PC-3 (cell line): ENCODE measurements around the gene TOR1B. TPM values are rescaled to one million over a fixed set of nuclear protein-coding genes. Genes with fewer than 3 reads are reported as not detected.

Source experiments
- ATAC-seq: fragments of 200-7000 bp; cut with Tn5 transposase; 2 replicates; pipeline ENCODE4 v1.9.1; 2020; ENCODE audit warnings: mild to moderate bottlenecking, moderate library complexity
- BruUV-seq: library from RNA; stranded (reverse); fragments of 400-500 nt; replicated peaks from 2 replicates; lab custom pipeline; 2021; lab: Mats Ljungman, UMichigan
- CTCF ChIA-PET: fragments of 300-600 bp; sonication (Branson Sonifier 250); formaldehyde crosslinking; loops from one replicate; lab custom pipeline; 2022; ENCODE audit warnings: antibody characterized with exemption; lab: Charles Lee
- POLR2A ChIA-PET: fragments of 300-600 bp; sonication (Branson Sonifier 250); formaldehyde crosslinking; loops from one replicate; lab custom pipeline; 2022; ENCODE audit warnings: antibody characterized with exemption; ENCODE audit not compliant: unreplicated experiment; lab: Charles Lee
- DNase-seq: peaks from one replicate; pipeline ENCODE4 v3.0.0-alpha.2; 2015
- H2AFZ ChIP-seq: fragments of 300-600 bp; sonication (generic); 2 replicates; pipeline ENCODE4 v1.6.0; 2016; ENCODE audit warnings: antibody characterized with exemption, low read length
- H3F3A ChIP-seq: fragments of 300-600 bp; sonication (generic); one replicate; pipeline ENCODE4 v1.6.0; 2017; ENCODE audit warnings: antibody characterized with exemption, low read length, control low read depth, mild to moderate bottlenecking; ENCODE audit not compliant: unreplicated experiment
- H3K27ac ChIP-seq: fragments of 300-600 bp; sonication (generic); 2 replicates; pipeline ENCODE4 v1.5.1; 2016; ENCODE audit warnings: mild to moderate bottlenecking, low read length
- H3K27me3 ChIP-seq: fragments of 300-600 bp; sonication (generic); 2 replicates; pipeline ENCODE4 v1.6.1; 2016; ENCODE audit warnings: low read length, mixed read lengths
- H3K36me3 ChIP-seq: fragments of 300-600 bp; sonication (generic); 2 replicates; pipeline ENCODE4 v1.6.1; 2016; ENCODE audit warnings: low read depth, mixed run types, low read length, mixed read lengths
- H3K4me1 ChIP-seq: fragments of 300-600 bp; sonication (generic); 2 replicates; pipeline ENCODE4 v1.5.1; 2016; ENCODE audit warnings: low read length; ENCODE audit not compliant: insufficient read depth
- H3K4me2 ChIP-seq: fragments of 300-600 bp; sonication (generic); 2 replicates; pipeline ENCODE4 v1.6.0; 2016; ENCODE audit warnings: low read length
- H3K4me3 ChIP-seq: fragments of 300-600 bp; sonication (generic); 2 replicates; pipeline ENCODE4 v1.5.1; 2016; ENCODE audit warnings: mild to moderate bottlenecking, low read length, mixed read lengths
- H3K79me2 ChIP-seq: fragments of 300-600 bp; sonication (generic); 2 replicates; pipeline ENCODE4 v1.6.1; 2017; ENCODE audit warnings: low read length, mixed read lengths
- H3K9ac ChIP-seq: fragments of 300-600 bp; sonication (generic); 2 replicates; pipeline ENCODE4 v1.6.0; 2016; ENCODE audit warnings: mild to moderate bottlenecking, low read length
- H3K9me2 ChIP-seq: fragments of 300-600 bp; sonication (generic); replicated peaks from 2 replicates; pipeline ENCODE4 v1.6.1; 2016; ENCODE audit warnings: mixed run types, low read length, mixed read lengths
- H3K9me3 ChIP-seq: fragments of 300-600 bp; sonication (generic); 2 replicates; pipeline ENCODE4 v1.6.1; 2016; ENCODE audit warnings: low read length, mixed read lengths
- H4K20me1 ChIP-seq: fragments of 300-600 bp; sonication (generic); 2 replicates; pipeline ENCODE4 v1.6.1; 2016; ENCODE audit warnings: low read length, mixed read lengths
- CTCF ChIP-seq: fragments of 300-600 bp; sonication (generic); conservative IDR thresholded peaks from 2 replicates; pipeline ENCODE4 v1.5.1; 2017; ENCODE audit warnings: antibody characterized with exemption, low read depth, mild to moderate bottlenecking, low read length
- EZH2 ChIP-seq: fragments of 300-600 bp; sonication (generic); IDR thresholded peaks from one replicate; pipeline ENCODE4 v1.6.1; 2017; ENCODE audit warnings: antibody characterized with exemption, mild to moderate bottlenecking, low read length; ENCODE audit not compliant: unreplicated experiment
- EZH2phosphoT487 ChIP-seq: fragments of 300-600 bp; sonication (generic); IDR thresholded peaks from 2 replicates; pipeline ENCODE4 v1.6.1; 2018; ENCODE audit warnings: mild to moderate bottlenecking, antibody characterized with exemption, low read length, borderline replicate concordance
- intact Hi-C: fragments of 100-400 bp; cut with micrococcal nuclease; formaldehyde crosslinking; loops from 2 replicates; pipeline ENCODE4 v1.9.0; 2023
- total RNA-seq: library from RNA; depleted of rRNA; stranded (reverse); fragments of >200 nt; gene quantifications from 2 replicates; pipeline ENCODE4 v1.2.3, GENCODE V29; 2014; rRNA removed

The TOR1B gene
- total RNA-seq, 1 experiment from 2014 or later = 12.8 TPM

GRCh38 chr9:129858167-129858962 is 55.4 kb downstream of the TOR1B start:
- H3K4me3 ChIP-seq = no peak overlapping the region
- intact Hi-C loops = no loop called here
- no peak overlapping the region for H3K4me2 ChIP-seq
- H2AFZ ChIP-seq = no peak overlapping the region
- ATAC-seq = no peak
- no peaks in the 10 kb centered on the region for H3F3A ChIP-seq
- POLR2A ChIA-PET = no interaction called here
- no peak overlapping the region for H3K9ac ChIP-seq
- BruUV-seq = no TSS peak
- H3K27ac ChIP-seq = no peak overlapping the region
- no peaks in the 10 kb centered on the region for H3K36me3 ChIP-seq
- DNase-seq = no peak
- H4K20me1 ChIP-seq = no peaks in the 10 kb centered on the region
- no peaks in the 10 kb centered on the region for H3K4me1 ChIP-seq
- no peaks in the 10 kb centered on the region for H3K79me2 ChIP-seq
- no peaks in the 10 kb centered on the region for H3K9me3 ChIP-seq
- CTCF ChIA-PET = no interaction called here
- TF ChIP-seq EZH2 = no peak
- TF ChIP-seq CTCF = no peak
- TF ChIP-seq EZH2phosphoT487 = no peak
- no peaks in the 10 kb centered on the region for H3K9me2 ChIP-seq
- no peaks in the 10 kb centered on the region for H3K27me3 ChIP-seq

Other genes with a start within 250 kb of the TOR1B start
- gene C9orf50, start 182.1 kb upstream of the TOR1B start, total RNA-seq = not detected in 2 replicates
- 50.2 and 60.6 TPM in 2 replicates for gene NTMT1, start 177.0 kb upstream of the TOR1B start, total RNA-seq
- gene ASB6, start 161.0 kb upstream of the TOR1B start, total RNA-seq = 19.1 and 20.8 TPM in 2 replicates
- gene PRRX2, start 137.5 kb upstream of the TOR1B start, total RNA-seq = 0.47 and 1.3 TPM in 2 replicates
- 21.0 and 26.8 TPM in 2 replicates for gene PTGES, start 50.1 kb upstream of the TOR1B start, total RNA-seq
- 28.2 and 29.8 TPM in 2 replicates for gene TOR1A, start 21.0 kb downstream of the TOR1B start, total RNA-seq
- gene C9orf78, start 32.1 kb downstream of the TOR1B start, total RNA-seq = 42.4 and 57.4 TPM in 2 replicates
- 15.0 and 16.2 TPM in 2 replicates for gene USP20, start 32.3 kb downstream of the TOR1B start, total RNA-seq
- 30.8 and 39.6 TPM in 2 replicates for gene FNBP1, start 240.0 kb downstream of the TOR1B start, total RNA-seq